ENCODE results near the gene ARFGEF3. TPM values are rescaled to one million over a fixed set of nuclear protein-coding genes. Genes with fewer than 3 reads are reported as not detected.
"Not testable (repeated sequence)": the region's sequence is repeated elsewhere in the genome, so short reads cannot be mapped to it uniquely, and the experiment has no call there.

The ARFGEF3 gene
- total RNA-seq, 1 donor, result under 0.01 TPM

DNA sequence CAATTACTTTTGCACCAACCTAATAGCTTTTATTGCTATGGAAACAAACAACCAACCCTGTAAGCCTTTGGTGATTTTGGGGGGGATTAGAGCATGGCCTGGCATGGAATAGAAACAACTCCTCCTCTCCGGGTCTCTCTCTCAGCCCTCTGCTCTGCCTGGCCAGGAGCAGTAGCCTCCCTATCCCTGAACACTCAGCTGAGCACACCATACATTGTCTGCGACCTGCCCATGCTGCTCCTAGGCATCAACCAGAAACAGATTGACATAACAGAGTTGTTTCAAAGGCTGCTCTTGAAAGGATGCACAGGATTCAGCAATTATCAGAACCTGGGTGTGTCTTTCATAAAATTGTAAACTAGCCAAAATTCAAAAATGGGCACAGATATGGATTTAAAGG, 186.1 kb downstream of the ARFGEF3 start:
- Histone ChIP-seq H3K4me1 (ENCODE audit: insufficient read depth, low read length) (no peaks in the 10 kb centered on the region), H3K9me3 (ENCODE audit: low read depth, low read length) (no peaks in the 10 kb centered on the region), H3K27ac (ENCODE audit: low read depth, low read length) (no peak overlapping the region), H3K4me3 (ENCODE audit: insufficient read depth, low read length) (no peak overlapping the region), H3K27me3 (ENCODE audit: insufficient read depth, low read length) (peaks cover 12% of the 10 kb centered on the region), H3K79me2 (ENCODE audit: insufficient read depth, low read length) (no peaks in the 10 kb centered on the region), H3K36me3 (ENCODE audit: insufficient read depth, low read length) (no peaks in the 10 kb centered on the region), H2AFZ (ENCODE audit: low read length) (no peak overlapping the region), H4K20me1 (ENCODE audit: insufficient read depth, low read length) (no peaks in the 10 kb centered on the region), H3K4me2 (ENCODE audit: insufficient read depth, low read length) (no peak overlapping the region)
- TF ChIP-seq, protein P1, sequence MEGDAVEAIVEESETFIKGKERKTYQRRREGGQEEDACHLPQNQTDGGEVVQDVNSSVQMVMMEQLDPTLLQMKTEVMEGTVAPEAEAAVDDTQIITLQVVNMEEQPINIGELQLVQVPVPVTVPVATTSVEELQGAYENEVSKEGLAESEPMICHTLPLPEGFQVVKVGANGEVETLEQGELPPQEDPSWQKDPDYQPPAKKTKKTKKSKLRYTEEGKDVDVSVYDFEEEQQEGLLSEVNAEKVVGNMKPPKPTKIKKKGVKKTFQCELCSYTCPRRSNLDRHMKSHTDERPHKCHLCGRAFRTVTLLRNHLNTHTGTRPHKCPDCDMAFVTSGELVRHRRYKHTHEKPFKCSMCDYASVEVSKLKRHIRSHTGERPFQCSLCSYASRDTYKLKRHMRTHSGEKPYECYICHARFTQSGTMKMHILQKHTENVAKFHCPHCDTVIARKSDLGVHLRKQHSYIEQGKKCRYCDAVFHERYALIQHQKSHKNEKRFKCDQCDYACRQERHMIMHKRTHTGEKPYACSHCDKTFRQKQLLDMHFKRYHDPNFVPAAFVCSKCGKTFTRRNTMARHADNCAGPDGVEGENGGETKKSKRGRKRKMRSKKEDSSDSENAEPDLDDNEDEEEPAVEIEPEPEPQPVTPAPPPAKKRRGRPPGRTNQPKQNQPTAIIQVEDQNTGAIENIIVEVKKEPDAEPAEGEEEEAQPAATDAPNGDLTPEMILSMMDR (IDR thresholded peaks at IDR 0.05; ENCODE audit: extremely low read depth, low read depth, low read length), result no peak
- no peak for DNase-seq (ENCODE audit: insufficient read length, low spot score, missing footprints)

DNA sequence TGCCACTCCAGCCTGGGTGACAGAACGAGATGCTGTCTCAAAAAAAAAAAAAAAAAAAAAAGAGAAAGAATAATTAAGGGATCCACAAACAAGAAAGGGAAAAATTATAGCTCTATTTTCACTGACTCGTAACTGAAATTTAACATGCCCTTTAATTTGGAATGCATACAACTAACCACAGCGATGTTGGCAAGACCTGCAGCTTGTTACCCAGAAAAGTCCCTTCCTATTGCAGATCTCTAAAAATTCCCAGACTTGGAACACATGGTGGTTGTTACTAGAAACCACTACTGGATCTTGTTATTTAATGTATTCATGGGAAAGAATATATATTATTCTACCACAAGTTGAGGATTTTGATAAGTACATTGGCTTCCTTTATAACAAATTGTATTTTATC, 188.2 kb downstream of the ARFGEF3 start:
- Histone ChIP-seq H3K4me3 (ENCODE audit: insufficient read depth, low read length) (no peak overlapping the region), H3K9me3 (ENCODE audit: low read depth, low read length) (no peaks in the 10 kb centered on the region), H3K27me3 (ENCODE audit: insufficient read depth, low read length) (peaks cover 12% of the 10 kb centered on the region), H3K36me3 (ENCODE audit: insufficient read depth, low read length) (no peaks in the 10 kb centered on the region), H3K79me2 (ENCODE audit: insufficient read depth, low read length) (no peaks in the 10 kb centered on the region), H3K4me1 (ENCODE audit: insufficient read depth, low read length) (no peaks in the 10 kb centered on the region), H4K20me1 (ENCODE audit: insufficient read depth, low read length) (no peaks in the 10 kb centered on the region), H2AFZ (ENCODE audit: low read length) (no peak overlapping the region), H3K4me2 (ENCODE audit: insufficient read depth, low read length) (peak overlapping the region; percentile 1), H3K27ac (ENCODE audit: low read depth, low read length) (no peak overlapping the region)
- DNase-seq (ENCODE audit: insufficient read length, low spot score, missing footprints), result no peak
- TF ChIP-seq, protein P1 (IDR thresholded peaks at IDR 0.05; ENCODE audit: extremely low read depth, low read depth, low read length), result no peak

DNA sequence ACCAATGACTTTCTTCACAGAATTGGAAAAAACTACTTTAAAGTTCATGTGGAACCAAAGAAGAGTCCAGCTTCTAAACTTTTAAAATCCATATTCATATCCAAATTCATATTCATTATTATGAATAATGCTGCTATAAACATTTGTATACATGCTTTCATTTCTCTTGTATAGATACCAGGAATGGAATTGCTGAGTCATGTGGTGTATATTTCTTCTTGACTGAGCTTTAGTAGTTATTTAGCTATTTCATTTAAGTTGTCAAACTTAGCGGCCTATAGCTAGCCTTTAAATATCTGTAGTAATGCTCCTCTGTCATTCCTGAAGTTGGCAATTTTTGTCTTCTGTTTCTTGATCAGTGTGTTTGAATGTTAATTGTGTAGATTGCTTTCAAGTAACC, 196.2 kb downstream of the ARFGEF3 start:
- Histone ChIP-seq H3K4me1 (ENCODE audit: insufficient read depth, low read length) (no peaks in the 10 kb centered on the region), H3K27ac (ENCODE audit: low read depth, low read length) (no peak overlapping the region), H3K9me3 (ENCODE audit: low read depth, low read length) (no peaks in the 10 kb centered on the region), H3K36me3 (ENCODE audit: insufficient read depth, low read length) (no peaks in the 10 kb centered on the region), H4K20me1 (ENCODE audit: insufficient read depth, low read length) (no peaks in the 10 kb centered on the region), H3K79me2 (ENCODE audit: insufficient read depth, low read length) (no peaks in the 10 kb centered on the region), H3K4me3 (ENCODE audit: insufficient read depth, low read length) (no peak overlapping the region), H3K4me2 (ENCODE audit: insufficient read depth, low read length) (no peak overlapping the region), H2AFZ (ENCODE audit: low read length) (no peak overlapping the region), H3K27me3 (ENCODE audit: insufficient read depth, low read length) (no peaks in the 10 kb centered on the region)
- DNase-seq (ENCODE audit: insufficient read length, low spot score, missing footprints), result no peak
- TF ChIP-seq, protein P1 (IDR thresholded peaks at IDR 0.05; ENCODE audit: extremely low read depth, low read depth, low read length), result no peak

DNA sequence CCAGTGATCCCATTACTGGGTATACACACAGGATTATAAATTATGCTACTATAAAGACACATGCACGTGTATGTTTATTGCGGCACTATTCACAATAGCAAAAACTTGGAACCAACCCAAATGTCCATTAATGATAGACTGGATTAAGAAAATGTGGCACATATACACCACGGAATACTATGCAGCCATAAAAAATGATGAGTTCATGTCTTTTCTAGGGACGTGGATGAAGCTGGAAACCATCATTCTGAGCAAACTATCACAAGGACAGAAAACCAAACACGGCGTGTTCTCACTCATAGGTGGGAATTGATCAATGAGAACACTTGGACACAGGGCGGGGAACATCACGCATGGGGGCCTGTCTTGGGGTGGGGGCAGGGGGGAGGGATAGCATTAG, 206.9 kb downstream of the ARFGEF3 start:
- not testable (repeated sequence) for DNase-seq (ENCODE audit: insufficient read length, low spot score, missing footprints); H3K27me3 ChIP-seq (ENCODE audit: insufficient read depth, low read length); H3K27ac ChIP-seq (ENCODE audit: low read depth, low read length); H3K4me1 ChIP-seq (ENCODE audit: insufficient read depth, low read length); H3K9me3 ChIP-seq (ENCODE audit: low read depth, low read length); H3K79me2 ChIP-seq (ENCODE audit: insufficient read depth, low read length); H2AFZ ChIP-seq (ENCODE audit: low read length); H4K20me1 ChIP-seq (ENCODE audit: insufficient read depth, low read length); H3K4me2 ChIP-seq (ENCODE audit: insufficient read depth, low read length); H3K4me3 ChIP-seq (ENCODE audit: insufficient read depth, low read length); H3K36me3 ChIP-seq (ENCODE audit: insufficient read depth, low read length)
